CD4-positive, alpha-beta T cell treated with Interleukin-1 beta for 1 hour (primary cell): ENCODE measurements around the gene LAMC2.

Source experiments
- DNase-seq, 2 donors: peaks; one replicate each; pipeline ENCODE4 v3.0.0-alpha.2; 2020 to 2022

LAMC2 gene

DNA sequence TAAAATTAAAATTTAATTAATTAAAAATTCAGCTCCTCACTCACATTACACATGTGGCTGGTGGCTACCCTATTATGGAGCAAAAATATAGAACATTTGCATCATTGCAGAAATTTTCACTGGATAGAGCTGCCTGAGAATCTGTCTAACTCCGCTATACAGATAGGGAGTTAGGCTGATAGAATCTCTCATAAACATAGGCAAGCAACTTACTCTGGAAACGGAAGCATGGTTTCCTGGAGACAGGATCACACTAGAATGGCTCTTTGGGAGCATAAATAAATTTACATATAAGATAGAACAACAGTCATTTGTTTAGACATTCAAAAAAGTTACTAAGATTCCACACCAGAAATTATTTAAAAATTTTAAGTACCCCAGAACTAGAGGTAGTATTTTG lies 12.2 kb upstream of the LAMC2 start:
- no peak for DNase-seq

DNA sequence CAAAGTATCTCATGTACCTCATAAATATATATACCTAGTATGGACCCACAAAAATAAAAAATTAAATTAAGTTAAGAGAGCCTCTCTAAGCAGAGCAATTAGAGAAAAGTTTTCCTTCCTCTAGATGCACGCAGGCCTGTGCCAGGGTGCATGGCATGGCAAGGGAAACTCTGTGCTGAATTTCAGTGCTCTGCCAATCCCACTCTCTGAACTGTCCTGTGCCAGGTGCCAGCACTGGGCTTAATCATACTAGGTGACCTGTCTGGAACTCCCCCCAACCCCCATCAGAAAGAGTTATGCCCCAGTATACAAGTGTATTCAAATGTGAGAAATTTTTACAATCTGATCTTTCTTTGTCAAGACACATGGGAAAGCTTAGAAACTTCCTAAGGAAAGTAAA lies 10.4 kb upstream of the LAMC2 start:
- DNase-seq: no peak

DNA sequence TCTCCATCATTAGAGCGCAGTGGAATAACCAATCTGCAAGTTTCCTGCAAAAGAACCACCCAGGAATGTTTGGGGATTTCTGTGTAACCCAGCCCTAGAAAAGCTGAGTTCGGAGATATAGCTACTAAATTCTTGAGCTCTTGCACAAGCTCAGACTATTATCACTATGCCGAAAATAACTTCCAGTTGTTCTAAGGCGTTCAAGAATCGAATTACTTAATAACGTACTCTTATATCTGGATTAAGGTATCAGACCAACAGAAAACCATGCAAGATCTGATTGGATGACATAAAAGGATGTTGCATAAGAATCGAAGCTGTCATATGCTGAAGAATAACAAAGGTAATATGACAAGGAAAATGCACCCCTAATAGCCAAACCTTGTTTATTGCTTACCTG lies 7.5 kb upstream of the LAMC2 start:
- no peak for DNase-seq

DNA sequence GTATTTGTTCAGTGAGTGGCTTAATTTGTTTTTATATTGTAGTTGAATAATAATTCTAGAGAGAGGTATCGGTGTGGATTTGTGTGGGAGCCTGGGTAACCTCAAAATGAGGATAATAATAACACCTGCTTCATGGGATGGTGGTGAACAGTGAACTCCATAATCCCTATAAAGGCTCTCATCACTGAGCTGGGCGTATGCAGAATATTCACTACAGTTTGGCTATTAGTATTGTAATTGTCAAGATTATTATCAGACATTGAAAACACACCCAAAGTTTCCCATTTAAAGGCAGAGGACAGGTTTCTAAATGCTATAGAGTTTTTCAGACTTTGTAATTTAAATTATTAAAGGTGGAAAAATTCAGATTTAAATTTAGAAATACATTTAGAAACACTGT lies 7.0 kb upstream of the LAMC2 start:
- no peak for DNase-seq

DNA sequence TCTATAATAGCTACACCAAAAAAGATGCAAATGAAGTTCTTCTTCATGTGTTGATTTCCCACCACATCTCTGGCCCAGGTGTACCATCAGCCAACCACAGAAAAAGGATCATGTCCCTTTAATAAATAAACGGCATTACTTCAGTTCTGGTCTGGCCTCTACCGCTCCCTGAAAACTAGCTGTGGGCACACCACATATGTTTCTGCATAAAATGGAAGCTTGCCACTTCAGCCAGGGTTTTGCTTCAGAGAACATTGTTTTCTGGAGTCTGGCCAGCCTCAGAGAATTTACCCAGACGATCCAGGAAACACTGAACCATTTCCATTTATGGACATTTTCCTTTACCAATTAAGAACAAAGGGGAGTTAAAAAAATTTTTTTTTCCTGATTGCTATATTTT lies 5.8 kb upstream of the LAMC2 start:
- no peak for DNase-seq

DNA sequence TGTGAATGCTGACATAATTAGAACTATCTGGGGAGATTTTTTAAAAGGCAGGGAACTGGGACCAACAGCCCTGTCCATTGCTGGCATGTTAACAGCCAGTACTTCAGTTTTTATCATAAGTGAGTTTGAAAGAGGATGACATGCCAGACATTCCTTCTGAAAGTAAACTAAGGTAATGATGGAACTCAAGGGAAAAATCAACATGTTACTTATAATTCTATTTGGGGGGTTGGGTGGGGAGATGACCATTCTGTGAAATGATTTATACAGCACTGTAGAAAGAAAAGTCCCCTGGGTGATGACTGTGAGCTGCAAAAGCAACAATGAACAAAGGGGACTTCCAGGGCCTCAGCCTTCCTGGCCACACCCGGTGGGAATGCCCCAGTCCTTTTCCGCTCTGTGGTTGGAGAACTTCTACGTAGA lies 5.4 kb upstream of the LAMC2 start:
- DNase-seq: no peak

DNA sequence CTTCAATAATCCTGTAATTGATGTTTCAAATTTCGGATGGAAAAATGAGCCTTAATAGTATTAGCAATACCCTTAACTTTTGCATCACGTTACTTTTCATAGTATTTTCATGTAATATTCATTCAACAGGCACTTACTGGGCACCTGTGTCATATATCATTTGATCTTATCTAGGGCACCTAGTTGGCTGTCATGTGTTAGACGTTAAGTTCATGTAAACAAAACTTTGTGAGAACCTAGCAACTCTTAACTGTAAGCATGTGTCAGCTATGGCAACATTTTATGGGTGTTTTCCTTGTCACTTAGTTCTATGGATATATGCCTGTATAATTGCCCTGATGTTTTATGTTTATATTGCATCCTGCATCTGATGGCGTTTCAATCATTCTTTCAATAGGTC lies 777 bp downstream of the LAMC2 start:
- DNase-seq: no peak

DNA sequence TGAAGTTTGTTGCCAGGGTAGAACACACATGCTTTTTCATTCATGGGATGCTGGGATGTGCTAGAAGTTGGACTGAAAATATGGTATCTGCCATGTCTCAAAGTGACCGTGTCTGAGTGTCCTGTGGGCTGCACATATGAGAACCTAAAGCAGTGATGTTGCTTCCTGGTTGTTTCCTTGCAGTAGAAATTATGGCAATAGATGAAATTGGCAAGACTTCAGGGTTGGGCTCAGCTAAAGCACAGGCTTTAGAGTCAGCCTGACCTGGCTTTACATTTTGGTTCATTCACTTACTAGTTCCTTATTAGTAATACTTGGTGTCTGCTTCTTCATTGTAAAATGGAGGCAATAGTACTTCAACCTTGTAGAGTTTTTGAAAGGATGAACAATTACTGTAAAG lies 2.2 kb downstream of the LAMC2 start:
- no peak for DNase-seq

DNA sequence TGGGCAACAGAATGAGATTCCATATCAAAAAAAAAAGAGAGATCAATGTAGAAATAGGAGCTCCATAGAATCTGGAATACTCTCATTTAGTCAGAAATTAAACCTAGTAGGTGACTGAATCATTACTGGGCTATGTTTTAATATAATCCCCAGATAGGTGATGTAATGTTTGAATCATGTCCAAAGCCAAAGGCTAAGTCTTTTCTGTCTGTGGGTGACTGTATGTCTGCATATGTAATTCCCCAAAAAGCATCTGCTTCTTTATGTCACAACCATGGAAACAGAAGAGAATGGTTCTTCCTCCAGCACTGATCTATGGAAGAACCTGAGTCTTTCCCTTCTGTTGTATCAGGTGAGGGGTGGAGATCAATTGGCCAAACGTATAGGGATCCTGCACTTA lies 5.8 kb downstream of the LAMC2 start:
- no peak for DNase-seq

DNA sequence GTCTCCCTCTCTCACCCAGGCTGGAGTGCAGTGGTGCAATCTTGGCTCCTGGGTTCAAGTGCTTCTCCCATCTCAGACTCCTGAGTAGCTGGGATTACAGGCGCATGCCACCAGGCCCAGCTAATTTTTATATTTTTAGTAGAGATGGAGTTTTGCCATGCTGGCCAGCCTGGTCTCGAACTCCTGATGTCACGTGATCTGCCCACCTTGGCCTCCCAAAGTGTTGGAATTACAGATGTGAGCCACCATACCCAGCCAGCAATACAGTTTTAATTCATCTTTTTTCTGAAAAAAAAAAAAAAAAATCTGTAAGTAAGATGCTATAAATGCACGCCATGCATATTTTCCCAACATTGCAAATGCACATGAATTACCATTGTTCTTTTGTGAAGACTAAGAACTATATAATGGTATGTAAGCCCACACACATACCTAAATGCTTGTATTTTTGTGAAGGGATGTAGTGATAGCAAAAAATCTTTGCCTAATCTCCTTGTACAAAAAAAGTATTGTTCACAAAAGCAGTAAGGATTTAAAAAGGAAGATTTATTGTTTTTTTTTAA lies 8.0 kb downstream of the LAMC2 start:
- no peak for DNase-seq

DNA sequence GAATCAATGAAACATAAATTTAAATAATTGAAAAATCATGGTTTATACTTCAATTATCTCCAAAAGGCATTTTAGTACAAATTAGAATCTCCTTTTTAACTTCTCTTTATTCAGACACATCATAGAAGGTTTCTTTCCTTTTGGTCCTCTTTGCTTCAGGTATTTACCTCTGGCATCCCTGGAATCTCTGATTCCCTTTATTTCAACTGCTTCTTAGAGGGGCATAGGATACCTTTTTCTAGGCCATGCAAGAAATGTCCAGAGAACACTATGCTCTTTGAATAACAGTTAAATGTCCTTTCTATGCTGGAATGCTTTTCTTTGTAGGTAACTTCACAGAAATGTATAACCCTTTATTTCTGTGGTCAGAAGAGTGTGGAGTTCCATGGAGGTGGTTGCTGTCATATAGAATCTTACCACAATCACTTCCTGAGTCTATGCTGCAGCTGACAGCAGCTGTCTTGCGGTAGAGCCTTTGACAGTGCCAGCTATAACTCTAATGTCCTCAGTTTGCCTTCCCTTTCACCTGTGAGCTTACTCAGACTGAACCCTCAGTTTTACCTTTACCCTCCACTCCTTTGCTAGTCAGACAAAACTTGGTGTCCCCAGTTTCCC lies 8.6 kb downstream of the LAMC2 start:
- DNase-seq: no peak

DNA sequence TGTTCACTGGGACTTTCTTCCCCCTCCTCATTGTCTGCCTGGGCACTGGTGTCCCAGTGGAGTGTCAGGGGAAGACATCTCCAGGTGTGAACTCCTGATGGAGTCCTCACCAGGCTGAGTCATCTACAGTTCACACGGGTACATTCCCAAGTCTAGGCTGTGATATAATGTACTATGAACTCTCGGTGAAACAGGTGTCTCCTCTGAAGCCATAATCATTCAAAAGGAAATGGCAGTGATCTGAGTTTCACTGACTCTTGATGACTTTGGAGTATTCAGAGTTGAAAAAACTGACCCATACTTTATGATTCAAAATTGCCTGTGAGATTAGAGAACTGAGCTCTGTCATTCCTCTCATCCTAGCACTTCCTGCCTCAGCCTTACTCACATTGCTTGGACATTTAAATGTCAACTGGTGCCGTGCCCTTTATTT lies 9.1 kb downstream of the LAMC2 start:
- DNase-seq: no peak

DNA sequence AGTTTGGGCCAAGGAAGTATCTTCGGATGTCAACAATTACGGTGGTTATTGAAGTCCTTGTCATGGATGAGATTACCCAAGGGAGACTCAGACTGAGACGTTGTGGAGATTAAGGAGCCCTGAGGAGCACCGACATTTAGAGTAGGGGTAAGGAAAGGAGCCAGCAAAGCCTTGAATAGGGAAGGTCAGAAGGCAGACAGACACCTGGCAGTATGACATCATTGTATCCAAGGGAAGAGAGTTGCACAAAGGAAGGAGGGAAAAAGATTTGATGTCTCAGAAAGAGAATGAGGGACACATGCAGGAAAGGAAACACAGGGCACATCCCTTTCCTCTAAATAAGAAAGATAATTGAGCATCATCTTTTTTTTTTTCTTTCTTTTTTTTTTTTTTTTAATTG lies 11.7 kb downstream of the LAMC2 start:
- no peak for DNase-seq

DNA sequence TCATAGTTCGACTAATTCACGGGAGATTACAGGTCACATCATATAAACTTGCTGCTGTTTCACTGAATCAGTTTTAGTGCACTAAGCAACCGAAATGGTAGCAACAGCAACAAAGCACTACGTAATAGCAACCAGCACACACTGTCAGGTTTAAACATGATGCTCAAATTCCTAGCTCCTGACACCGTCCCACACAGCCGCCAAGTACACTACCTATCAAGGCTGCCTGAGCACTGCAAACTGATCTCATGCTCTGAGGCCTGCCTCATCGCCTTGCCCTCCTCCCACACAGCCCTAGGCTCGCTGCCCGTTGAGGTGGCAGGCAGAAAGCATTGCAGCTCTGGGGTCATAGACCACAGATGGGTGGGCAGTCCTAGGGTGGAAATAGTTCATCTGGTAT lies 12.4 kb downstream of the LAMC2 start:
- DNase-seq: no peak

DNA sequence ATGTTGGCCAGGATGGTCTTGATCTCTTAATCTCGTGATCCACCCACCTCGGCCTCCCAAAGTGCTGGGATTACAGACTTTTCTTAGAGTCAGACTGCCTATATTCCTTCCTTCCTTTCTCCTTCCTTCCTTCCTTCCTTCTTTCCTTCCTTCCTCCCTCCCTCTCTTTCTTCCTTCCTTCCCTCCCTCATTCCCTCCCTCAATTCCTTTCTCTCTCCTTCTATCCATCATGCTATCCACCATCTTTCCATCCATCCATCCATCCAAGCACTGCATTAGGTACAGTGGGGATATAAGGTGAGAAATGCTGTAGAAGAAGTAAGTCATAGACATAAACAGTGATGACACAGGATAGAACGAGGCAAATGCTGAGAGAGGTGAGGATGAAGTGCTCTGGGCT lies 13.2 kb downstream of the LAMC2 start:
- no peak for DNase-seq

DNA sequence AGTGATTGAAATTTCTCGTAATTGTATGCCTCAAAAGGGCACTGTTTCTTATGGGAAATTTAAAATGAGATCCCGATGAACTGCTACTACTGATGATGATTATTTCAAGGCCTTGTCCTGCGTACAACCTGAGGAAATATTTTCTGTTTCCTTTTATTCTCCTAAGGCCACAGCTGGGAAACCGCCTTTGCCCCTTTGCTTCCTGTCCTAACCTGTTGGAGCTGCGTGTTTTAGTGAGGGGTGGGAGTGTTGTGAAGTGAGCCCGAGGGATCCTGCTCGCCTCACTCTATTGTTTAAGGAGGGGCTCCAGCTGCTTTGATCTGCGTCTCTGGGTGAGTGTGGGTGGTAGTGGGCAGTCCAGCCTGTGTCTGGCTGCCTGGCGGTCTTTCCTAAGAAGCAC lies 14.4 kb downstream of the LAMC2 start:
- DNase-seq: no peak

DNA sequence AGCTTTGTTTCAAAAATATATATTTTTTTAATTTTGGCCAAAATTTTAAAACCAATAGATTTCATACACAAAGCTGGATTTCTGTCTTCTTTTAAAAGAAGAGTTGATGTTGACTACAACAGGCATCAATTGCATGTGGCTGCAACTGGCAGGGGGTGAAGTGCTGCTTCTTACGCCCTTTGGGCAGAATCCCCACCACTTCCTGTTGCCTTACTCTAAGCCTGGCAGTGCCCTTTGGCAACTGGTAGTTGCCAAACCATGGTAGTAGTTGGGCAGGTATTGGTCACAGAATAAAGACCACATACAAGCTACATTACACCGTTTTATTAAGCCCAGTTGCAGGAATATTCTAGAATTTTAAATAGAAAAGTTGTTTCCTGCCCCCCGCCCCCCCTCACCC lies 17.0 kb downstream of the LAMC2 start:
- no peak for DNase-seq

DNA sequence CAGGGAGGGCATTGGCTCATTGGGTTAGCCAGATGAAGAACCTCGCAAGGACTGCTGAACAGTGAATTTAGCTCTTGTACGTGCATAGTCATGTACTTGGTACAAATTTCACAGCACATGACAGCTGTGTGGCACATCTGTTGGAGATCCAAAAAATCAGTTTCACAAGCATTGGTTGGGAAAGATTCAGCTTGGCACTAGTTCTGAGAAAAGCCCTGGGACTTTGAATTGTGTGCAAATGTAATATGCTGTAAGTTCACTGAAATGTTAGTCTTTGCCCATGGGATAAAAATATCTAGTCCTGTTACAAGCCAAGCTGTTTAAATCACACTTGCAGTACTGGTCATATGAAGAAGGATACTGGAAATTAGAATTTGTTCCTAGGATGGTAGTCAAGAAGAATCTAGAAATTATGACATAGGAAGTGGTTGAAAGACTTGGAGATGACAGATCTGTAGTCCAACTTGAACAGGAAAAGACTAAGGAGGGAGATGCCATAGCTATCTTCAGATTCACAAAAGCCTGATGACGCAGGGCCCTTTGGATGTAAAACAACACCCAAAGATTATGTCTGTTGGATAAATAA lies 19.2 kb downstream of the LAMC2 start:
- no peak for DNase-seq

DNA sequence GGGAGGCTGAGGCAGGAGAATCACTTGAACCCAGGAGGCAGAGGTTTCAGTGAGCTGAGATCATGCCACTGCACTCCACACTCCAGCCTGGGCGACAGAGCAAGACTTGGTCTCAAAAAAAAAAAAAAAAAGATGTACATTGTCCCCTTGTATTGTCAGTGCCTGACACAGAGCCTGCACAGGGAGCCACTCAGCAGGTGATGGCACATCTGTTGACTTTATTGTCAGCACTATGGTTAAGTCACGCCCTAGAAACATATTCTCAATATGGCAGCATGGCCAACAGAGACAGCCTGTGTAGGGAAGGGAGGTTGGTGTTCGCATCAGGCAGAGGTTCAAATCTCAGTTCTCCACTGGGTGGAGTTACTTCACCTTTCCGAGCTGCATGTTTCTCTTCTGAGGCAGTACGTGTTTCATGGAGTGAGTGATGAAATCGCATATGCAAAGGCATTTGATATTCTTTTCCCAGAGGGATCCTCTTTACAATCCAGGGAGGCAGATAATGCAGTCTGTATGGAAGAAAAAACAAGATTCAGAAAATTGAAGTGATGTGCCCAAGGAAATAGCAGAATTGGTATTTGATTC lies 20.6 kb downstream of the LAMC2 start:
- no peak for DNase-seq

DNA sequence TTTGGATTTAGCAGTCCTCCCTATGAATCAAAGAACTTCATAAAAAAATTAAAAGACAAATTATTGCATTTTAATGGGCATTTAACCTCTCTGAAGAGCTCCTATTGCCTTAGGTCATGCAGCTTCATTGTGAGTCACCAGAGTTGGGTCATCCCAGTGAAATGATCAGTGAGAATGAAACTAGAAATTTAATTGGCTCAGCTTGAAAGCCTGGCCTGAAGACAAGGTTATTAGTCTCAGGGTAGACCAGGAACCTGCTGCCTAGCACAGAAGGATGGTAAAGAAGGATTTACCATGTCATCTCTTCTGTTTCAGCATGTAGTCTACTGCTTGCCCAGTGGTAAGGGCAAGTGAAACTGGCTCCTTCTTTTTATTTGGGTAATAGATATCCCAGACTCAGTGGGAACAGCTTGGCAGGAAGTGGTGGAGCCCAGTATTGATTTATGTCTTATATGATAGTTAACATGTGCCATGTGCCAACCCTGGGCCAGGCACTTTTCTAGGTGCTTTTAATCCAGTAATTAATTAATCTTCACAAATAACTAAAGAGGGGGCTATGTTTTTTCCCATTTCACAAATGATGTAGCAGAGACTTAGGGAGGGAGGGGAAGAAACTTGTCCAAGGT lies 23.6 kb downstream of the LAMC2 start:
- DNase-seq: no peak

DNA sequence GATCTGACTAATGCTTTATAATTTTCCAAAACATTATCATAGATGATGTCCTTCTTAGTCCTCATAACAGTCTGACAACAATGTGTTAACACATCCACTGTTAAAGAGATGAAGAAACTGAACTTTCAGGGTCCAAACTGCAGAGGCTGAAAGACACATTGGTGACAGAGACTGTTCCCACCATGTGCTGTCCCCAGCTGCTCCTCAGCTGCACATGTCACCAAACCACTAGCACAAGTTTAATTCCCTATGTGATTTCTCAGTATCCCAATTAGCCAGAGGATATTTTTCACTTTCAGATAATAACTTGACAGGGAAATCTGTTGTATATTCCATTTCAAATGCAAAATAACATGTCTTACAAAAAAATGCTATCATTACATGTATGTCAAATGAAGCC lies 24.6 kb downstream of the LAMC2 start:
- DNase-seq: no peak

DNA sequence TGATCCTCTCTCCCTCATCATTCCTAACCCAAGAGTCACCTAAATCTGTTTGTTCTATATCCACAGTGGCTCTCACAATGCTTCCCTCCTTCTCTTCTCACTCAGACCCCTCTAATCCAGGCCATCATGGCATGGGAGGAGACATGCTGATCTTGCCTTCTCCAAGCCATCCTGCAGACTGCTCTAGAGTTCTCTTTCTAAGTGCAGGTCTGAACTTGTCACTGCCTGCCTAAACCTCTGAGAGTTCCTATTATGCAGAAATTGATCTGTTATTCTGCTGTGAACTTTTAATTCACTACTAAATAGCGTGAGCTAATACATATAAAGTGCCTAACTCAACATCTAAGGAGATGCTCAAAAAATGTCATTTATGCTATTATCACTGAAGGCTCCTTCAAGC lies 26.8 kb downstream of the LAMC2 start:
- DNase-seq: no peak

DNA sequence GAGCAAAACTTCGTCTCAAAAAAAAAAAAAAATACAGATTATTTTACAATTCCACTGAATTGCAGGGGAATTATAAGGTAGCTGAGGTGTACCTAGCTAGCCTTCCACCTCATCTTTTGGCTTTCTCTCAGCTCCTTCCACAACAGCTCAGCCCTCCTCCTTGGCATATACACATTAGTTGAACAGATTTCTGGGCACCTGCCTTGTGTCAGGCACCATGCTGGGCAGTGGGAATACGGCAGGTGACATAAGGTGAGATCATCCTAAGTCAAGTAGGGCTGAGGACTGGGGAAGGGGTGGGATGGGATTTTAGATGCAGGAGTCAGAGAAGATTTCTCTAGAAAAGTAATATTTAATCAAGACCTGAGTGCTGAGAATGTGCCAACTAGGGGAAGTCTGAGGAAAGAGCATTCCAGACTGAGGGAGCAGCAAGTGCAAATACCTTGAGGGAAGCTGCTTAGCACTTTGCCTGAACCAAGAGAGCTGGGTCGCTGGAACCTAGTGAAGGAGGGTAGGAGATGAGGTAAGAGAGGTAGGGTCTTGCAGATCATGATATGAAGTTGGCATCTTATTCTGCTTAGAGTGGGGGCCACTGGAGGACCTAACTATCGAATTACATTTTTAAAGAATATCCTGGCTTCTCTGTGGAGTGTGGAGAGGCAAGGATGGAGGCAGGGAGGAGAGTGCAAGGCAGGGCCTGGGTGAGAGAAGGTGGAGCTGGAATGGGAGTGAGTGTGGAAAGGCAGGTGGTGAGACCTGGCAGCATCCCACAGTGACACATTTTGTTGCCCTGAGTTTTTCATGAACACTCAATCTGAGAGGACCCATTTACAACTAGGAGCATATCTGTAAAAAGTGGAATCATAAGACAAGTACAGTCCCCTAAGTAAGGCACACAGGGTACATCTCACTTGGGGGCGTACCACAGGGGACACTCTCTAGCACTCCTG lies 28.2 kb downstream of the LAMC2 start:
- no peak for DNase-seq
